ENCODE measurements around the gene RAB11FIP3.

The RAB11FIP3 gene

GRCh38 chr16:427250-427649, 1.8 kb downstream of the RAB11FIP3 start:
- no peaks in the 10 kb centered on the region for H3K9me2 ChIP-seq (replicated peaks; ENCODE audit: insufficient read depth, low read length)
- H3K36me3 ChIP-seq (replicated peaks; ENCODE audit: insufficient read depth, low read length) = no peaks in the 10 kb centered on the region
- H4K20me1 ChIP-seq (ENCODE audit: insufficient read depth, low read length) = no peaks in the 10 kb centered on the region
- no peak overlapping the region for H3K9ac ChIP-seq (ENCODE audit: low read length)
- peaks cover 42% of the 10 kb centered on the region for H3K79me2 ChIP-seq (ENCODE audit: low read length)
- peaks cover 10% of the 10 kb centered on the region; the same call in 1 of the 2 replicates for H3K27me3 ChIP-seq (replicated peaks; ENCODE audit: insufficient read depth, low read length)
- H3K27ac ChIP-seq (ENCODE audit: low read length) = no peak overlapping the region
- TF ChIP-seq EZH2 (optimal IDR thresholded peaks at IDR 0.05; ENCODE audit: low read depth, low read length) = no peak
- TF ChIP-seq EZH2phosphoT487 (IDR thresholded peaks at IDR 0.05; ENCODE audit: low read length) = no peak
- no peak for TF ChIP-seq CTCF (IDR thresholded peaks at IDR 0.05; ENCODE audit: low read length)
- H3F3A ChIP-seq (ENCODE audit: insufficient read depth, low read length) = no peaks in the 10 kb centered on the region
- no peak overlapping the region for H3K4me3 ChIP-seq (ENCODE audit: low read length)
- H3K9me3 ChIP-seq (replicated peaks; ENCODE audit: insufficient read depth, low read length) = no peaks in the 10 kb centered on the region
- no peak for DNase-seq
- H3K4me1 ChIP-seq (ENCODE audit: low read length) = peaks cover 12% of the 10 kb centered on the region
- H2AFZ ChIP-seq (ENCODE audit: low read length) = no peak overlapping the region
- peak overlapping the region; percentile 97 for H3K4me2 ChIP-seq (ENCODE audit: low read depth, low read length)

GRCh38 chr16:430904-431303, 5.5 kb downstream of the RAB11FIP3 start:
- Histone ChIP-seq H3K9me3 (replicated peaks; ENCODE audit: insufficient read depth, low read length) (no peaks in the 10 kb centered on the region), H3K79me2 (ENCODE audit: low read length) (peaks cover 42% of the 10 kb centered on the region), H3F3A (ENCODE audit: insufficient read depth, low read length) (no peaks in the 10 kb centered on the region), H3K27me3 (replicated peaks; ENCODE audit: insufficient read depth, low read length) (no peaks in the 10 kb centered on the region), H3K9me2 (replicated peaks; ENCODE audit: insufficient read depth, low read length) (no peaks in the 10 kb centered on the region), H3K4me1 (ENCODE audit: low read length) (0 out of 2 replicates have a peak, but pooled peaks cover 6% of the 10 kb centered on the region), H3K4me3 (ENCODE audit: low read length) (no peak overlapping the region), H3K9ac (ENCODE audit: low read length) (no peak overlapping the region), H4K20me1 (ENCODE audit: insufficient read depth, low read length) (no peaks in the 10 kb centered on the region), H2AFZ (ENCODE audit: low read length) (no peak overlapping the region), H3K36me3 (replicated peaks; ENCODE audit: insufficient read depth, low read length) (no peaks in the 10 kb centered on the region), H3K27ac (ENCODE audit: low read length) (no peak overlapping the region), H3K4me2 (ENCODE audit: low read depth, low read length) (no peak overlapping the region)
- DNase-seq = no peak
- TF ChIP-seq CTCF (IDR thresholded peaks at IDR 0.05; ENCODE audit: low read length) (no peak), EZH2 (optimal IDR thresholded peaks at IDR 0.05; ENCODE audit: low read depth, low read length) (no peak), EZH2phosphoT487 (IDR thresholded peaks at IDR 0.05; ENCODE audit: low read length) (no peak)

GRCh38 chr16:440627-441026, 15.2 kb downstream of the RAB11FIP3 start:
- no peaks in the 10 kb centered on the region for H4K20me1 ChIP-seq (ENCODE audit: insufficient read depth, low read length)
- H3K4me2 ChIP-seq (ENCODE audit: low read depth, low read length) = no peak overlapping the region
- H2AFZ ChIP-seq (ENCODE audit: low read length) = no peak overlapping the region
- no peak overlapping the region for H3K4me3 ChIP-seq (ENCODE audit: low read length)
- no peaks in the 10 kb centered on the region for H3K4me1 ChIP-seq (ENCODE audit: low read length)
- H3K27me3 ChIP-seq (replicated peaks; ENCODE audit: insufficient read depth, low read length) = no peaks in the 10 kb centered on the region
- H3K27ac ChIP-seq (ENCODE audit: low read length) = no peak overlapping the region
- H3K9me3 ChIP-seq (replicated peaks; ENCODE audit: insufficient read depth, low read length) = no peaks in the 10 kb centered on the region
- H3F3A ChIP-seq (ENCODE audit: insufficient read depth, low read length) = no peaks in the 10 kb centered on the region
- H3K36me3 ChIP-seq (replicated peaks; ENCODE audit: insufficient read depth, low read length) = no peaks in the 10 kb centered on the region
- no peak for TF ChIP-seq CTCF (IDR thresholded peaks at IDR 0.05; ENCODE audit: low read length)
- TF ChIP-seq EZH2 (optimal IDR thresholded peaks at IDR 0.05; ENCODE audit: low read depth, low read length) = no peak
- TF ChIP-seq EZH2phosphoT487 (IDR thresholded peaks at IDR 0.05; ENCODE audit: low read length) = no peak
- peaks cover 8% of the 10 kb centered on the region for H3K79me2 ChIP-seq (ENCODE audit: low read length)
- DNase-seq = no peak
- no peak overlapping the region for H3K9ac ChIP-seq (ENCODE audit: low read length)
- no peaks in the 10 kb centered on the region for H3K9me2 ChIP-seq (replicated peaks; ENCODE audit: insufficient read depth, low read length)
